HepG2 (cell line): Measurements from ENCODE around the gene CDK5RAP1. TPM values are rescaled to one million over a fixed set of nuclear protein-coding genes. Genes with fewer than 3 reads are reported as not detected.

Experiments
- NKX3-1 ChIP-seq: sonication (generic); formaldehyde crosslinking; IDR thresholded peaks from 2 replicates; pipeline ENCODE4 v1.5.0; 2020; ENCODE audit warnings: missing genetic modification reagents
- RNF219 ChIP-seq: sonication (generic); formaldehyde crosslinking; IDR thresholded peaks from 2 replicates; pipeline ENCODE4 v1.5.0; 2020; ENCODE audit warnings: mild to moderate bottlenecking, missing genetic modification reagents
- SNAPC4 ChIP-seq: sonication (generic); formaldehyde crosslinking; IDR thresholded peaks from 2 replicates; pipeline ENCODE4 v1.4.0; 2020; ENCODE audit warnings: mild to moderate bottlenecking, missing genetic modification reagents
- TBX2 ChIP-seq: sonication (generic); formaldehyde crosslinking; IDR thresholded peaks from 2 replicates; pipeline ENCODE4 v1.5.0; 2020; ENCODE audit warnings: missing genetic modification reagents, mild to moderate bottlenecking, borderline replicate concordance
- USF2 ChIP-seq, 2 experiments: sonication (generic) in 1 of 2; formaldehyde crosslinking in 1 of 2; IDR thresholded peaks; 2 replicates each; pipeline versions ENCODE4 v1.5.1 to v1.6.1; 2011 to 2020; ENCODE audit warnings: borderline replicate concordance in 1 of 2, low read depth in 1 of 2, low read length in 1 of 2, mild to moderate bottlenecking in 1 of 2, missing genetic modification reagents in 1 of 2, moderate library complexity in 1 of 2
- ZFP90 ChIP-seq: sonication (generic); formaldehyde crosslinking; IDR thresholded peaks from 2 replicates; pipeline ENCODE4 v1.8.0; 2022; ENCODE audit warnings: missing genetic modification reagents, mild to moderate bottlenecking, inconsistent platforms, borderline replicate concordance
- ZNF430 ChIP-seq: sonication (generic); formaldehyde crosslinking; IDR thresholded peaks from 2 replicates; pipeline ENCODE4 v1.9.0; 2021; ENCODE audit warnings: mild to moderate bottlenecking, missing genetic modification reagents
- ZNF567 ChIP-seq: sonication (generic); formaldehyde crosslinking; IDR thresholded peaks from 2 replicates; pipeline ENCODE4 v1.8.1; 2023; ENCODE audit warnings: mild to moderate bottlenecking, missing genetic modification reagents, borderline replicate concordance
- ZNF576 ChIP-seq: sonication (generic); formaldehyde crosslinking; IDR thresholded peaks from 2 replicates; pipeline ENCODE4 v1.4.0; 2020; ENCODE audit warnings: mild to moderate bottlenecking, missing genetic modification reagents
- polyA plus RNA-seq, 8 experiments: library from polyadenylated mRNA; depleted of rRNA in 3 of 8; stranded (reverse) in 7 of 8; unstranded in 1 of 8; fragments of >200 nt; fragmentation: Illumina TruSeq in 4 of 8; extraction: Trizol in 4 of 8; gene quantifications; 2 replicates each; pipeline versions ENCODE4 v1.2.1 to v1.2.3, GENCODE V29; 2011 to 2016; ENCODE audit warnings: low read depth in 4 of 8, missing spikeins in 1 of 8, mixed read lengths in 1 of 8; ENCODE audit not compliant: insufficient read depth in 1 of 8
- total RNA-seq, 5 experiments: library from RNA; depleted of rRNA; stranded (reverse); fragments of >200 nt; fragmentation: Illumina TruSeq; extraction: Trizol; gene quantifications; 2 replicates each; pipeline ENCODE4 v1.2.3, GENCODE V29; 2016; ENCODE audit warnings: low read depth in 1 of 5
- TF ChIP-seq, protein P1 (sequence below): sonication (generic); formaldehyde crosslinking; IDR thresholded peaks from 2 replicates; pipeline ENCODE4 v1.4.0; 2020; ENCODE audit warnings: mild to moderate bottlenecking, missing genetic modification reagents
- TF ChIP-seq, protein P2 (sequence below): IDR thresholded peaks from 2 replicates; pipeline ENCODE4 v1.4.0; 2020; ENCODE audit warnings: mild to moderate bottlenecking, missing genetic modification reagents

The CDK5RAP1 gene
- total and polyA plus RNA-seq, 2 of the 13 experiments (the other 11 are each of a cell fraction or from before 2014, with no cell fraction given): 53.6 to 98.2 TPM

DNA sequence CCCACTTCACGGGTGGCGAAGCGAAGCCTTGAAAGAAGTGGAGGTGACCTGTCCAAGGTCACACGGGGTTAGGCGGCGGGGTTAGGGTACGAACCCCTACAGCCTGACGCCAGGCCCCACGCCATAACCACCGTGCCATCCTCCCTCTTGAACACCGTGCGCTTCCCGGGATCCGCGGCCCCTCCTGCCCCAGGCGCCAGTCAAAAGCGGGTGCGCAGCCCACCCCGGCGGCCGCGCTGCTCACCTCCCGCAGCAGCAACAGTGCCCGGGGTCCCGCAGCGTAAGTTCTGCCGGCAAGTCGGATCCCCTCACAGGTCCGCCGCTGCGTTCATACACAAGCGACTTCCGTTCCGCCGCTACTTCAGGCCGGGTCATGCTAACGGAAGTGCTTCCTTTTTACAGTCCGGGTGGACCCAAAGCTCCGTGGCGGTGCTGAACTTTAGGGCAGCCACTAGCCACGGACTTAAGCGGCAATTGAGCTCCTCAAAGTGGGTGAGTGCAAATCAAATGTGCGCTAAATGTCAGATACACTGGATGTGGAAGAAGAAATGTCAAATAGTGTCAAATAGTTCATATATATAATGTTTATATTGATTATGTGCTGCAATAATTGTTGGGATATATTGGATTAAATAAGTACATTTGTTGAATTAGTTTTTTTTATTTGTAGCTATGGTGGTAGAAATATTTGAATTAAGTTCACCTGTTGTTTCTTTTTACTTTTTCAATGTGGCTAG is at the start of gene CDK5RAP1 (continued):
- TF ChIP-seq SNAPC4 (CRISPR knock-in tag): peak; percentile 73; the same call in 1 of the 2 replicates
- TF ChIP-seq ZFP90 (CRISPR knock-in tag): peak; percentile 98
- no peak for TF ChIP-seq RNF219 (CRISPR knock-in tag)
- peak; percentile 86 for TF ChIP-seq NKX3-1 (CRISPR knock-in tag)
- no peak for TF ChIP-seq ZNF576 (CRISPR knock-in tag)
- TF ChIP-seq, protein P1, sequence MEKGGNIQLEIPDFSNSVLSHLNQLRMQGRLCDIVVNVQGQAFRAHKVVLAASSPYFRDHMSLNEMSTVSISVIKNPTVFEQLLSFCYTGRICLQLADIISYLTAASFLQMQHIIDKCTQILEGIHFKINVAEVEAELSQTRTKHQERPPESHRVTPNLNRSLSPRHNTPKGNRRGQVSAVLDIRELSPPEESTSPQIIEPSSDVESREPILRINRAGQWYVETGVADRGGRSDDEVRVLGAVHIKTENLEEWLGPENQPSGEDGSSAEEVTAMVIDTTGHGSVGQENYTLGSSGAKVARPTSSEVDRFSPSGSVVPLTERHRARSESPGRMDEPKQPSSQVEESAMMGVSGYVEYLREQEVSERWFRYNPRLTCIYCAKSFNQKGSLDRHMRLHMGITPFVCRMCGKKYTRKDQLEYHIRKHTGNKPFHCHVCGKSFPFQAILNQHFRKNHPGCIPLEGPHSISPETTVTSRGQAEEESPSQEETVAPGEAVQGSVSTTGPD (CRISPR knock-in tag): 0 out of 2 replicates have a peak, but pooled peaks have one; percentile 19
- TF ChIP-seq, protein P2, sequence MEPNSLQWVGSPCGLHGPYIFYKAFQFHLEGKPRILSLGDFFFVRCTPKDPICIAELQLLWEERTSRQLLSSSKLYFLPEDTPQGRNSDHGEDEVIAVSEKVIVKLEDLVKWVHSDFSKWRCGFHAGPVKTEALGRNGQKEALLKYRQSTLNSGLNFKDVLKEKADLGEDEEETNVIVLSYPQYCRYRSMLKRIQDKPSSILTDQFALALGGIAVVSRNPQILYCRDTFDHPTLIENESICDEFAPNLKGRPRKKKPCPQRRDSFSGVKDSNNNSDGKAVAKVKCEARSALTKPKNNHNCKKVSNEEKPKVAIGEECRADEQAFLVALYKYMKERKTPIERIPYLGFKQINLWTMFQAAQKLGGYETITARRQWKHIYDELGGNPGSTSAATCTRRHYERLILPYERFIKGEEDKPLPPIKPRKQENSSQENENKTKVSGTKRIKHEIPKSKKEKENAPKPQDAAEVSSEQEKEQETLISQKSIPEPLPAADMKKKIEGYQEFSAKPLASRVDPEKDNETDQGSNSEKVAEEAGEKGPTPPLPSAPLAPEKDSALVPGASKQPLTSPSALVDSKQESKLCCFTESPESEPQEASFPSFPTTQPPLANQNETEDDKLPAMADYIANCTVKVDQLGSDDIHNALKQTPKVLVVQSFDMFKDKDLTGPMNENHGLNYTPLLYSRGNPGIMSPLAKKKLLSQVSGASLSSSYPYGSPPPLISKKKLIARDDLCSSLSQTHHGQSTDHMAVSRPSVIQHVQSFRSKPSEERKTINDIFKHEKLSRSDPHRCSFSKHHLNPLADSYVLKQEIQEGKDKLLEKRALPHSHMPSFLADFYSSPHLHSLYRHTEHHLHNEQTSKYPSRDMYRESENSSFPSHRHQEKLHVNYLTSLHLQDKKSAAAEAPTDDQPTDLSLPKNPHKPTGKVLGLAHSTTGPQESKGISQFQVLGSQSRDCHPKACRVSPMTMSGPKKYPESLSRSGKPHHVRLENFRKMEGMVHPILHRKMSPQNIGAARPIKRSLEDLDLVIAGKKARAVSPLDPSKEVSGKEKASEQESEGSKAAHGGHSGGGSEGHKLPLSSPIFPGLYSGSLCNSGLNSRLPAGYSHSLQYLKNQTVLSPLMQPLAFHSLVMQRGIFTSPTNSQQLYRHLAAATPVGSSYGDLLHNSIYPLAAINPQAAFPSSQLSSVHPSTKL (CRISPR knock-in tag): peak; percentile 93
- TF ChIP-seq TBX2: peak; percentile 98
- TF ChIP-seq ZNF430 (CRISPR knock-in tag): peak; percentile 82
- 0 out of 2 replicates have a peak, but pooled peaks have one; percentile 14 for TF ChIP-seq USF2 (IDR thresholded peaks at IDR 0.05; ENCODE audit: low read depth, low read length)
- peak; percentile 24; the same call in 1 of the 2 replicates for TF ChIP-seq USF2 (CRISPR knock-in tag; IDR thresholded peaks at IDR 0.05; ENCODE audit: borderline replicate concordance)
- peak; percentile 97 for TF ChIP-seq ZNF567 (CRISPR knock-in tag)
